ENCODE results near the gene PCDHB15. TPM values are rescaled to one million over a fixed set of nuclear protein-coding genes. Genes with fewer than 3 reads are reported as not detected.
"Not testable (repeated sequence)": the region's sequence is repeated elsewhere in the genome, so short reads cannot be mapped to it uniquely, and the experiment has no call there.

PCDHB15 gene
- total RNA-seq, 3 donors from 2014 or later: 0.69 to 4.3 (median 1.2) TPM

GRCh38 chr5:141214583-141214982, 30.6 kb upstream of the PCDHB15 start:
- intact Hi-C loops (cut with DNase I, micrococcal nuclease); DNase-seq; H3K4me3 ChIP-seq; H3K4me1 ChIP-seq (ENCODE audit: low read depth); H3K36me3 ChIP-seq (ENCODE audit: low read depth); ATAC-seq: not testable (repeated sequence)
- H3K9me3 ChIP-seq: peaks cover 53% of the 10 kb centered on the region

GRCh38 chr5:141215504-141215903, 29.7 kb upstream of the PCDHB15 start:
- H3K4me1 ChIP-seq (ENCODE audit: low read depth); DNase-seq; H3K36me3 ChIP-seq (ENCODE audit: low read depth); ATAC-seq; H3K4me3 ChIP-seq; intact Hi-C loops (cut with DNase I, micrococcal nuclease): not testable (repeated sequence)
- H3K9me3 ChIP-seq: peaks cover 56% of the 10 kb centered on the region

GRCh38 chr5:141216035-141216434, 29.2 kb upstream of the PCDHB15 start:
- intact Hi-C loops (cut with DNase I, micrococcal nuclease); H3K36me3 ChIP-seq (ENCODE audit: low read depth); H3K4me3 ChIP-seq; ATAC-seq; DNase-seq; H3K4me1 ChIP-seq (ENCODE audit: low read depth): not testable (repeated sequence)
- peaks cover 58% of the 10 kb centered on the region for H3K9me3 ChIP-seq

- intact Hi-C loops (cut with DNase I, micrococcal nuclease): no loop called here
- no peak for TF ChIP-seq CTCF (IDR thresholded peaks at IDR 0.05)
- Histone ChIP-seq H3K4me3 (no peak within 1 kb of the TSS), H3K4me1 (ENCODE audit: low read depth) (no peaks in the 10 kb centered on the region), H3K9me3 (peaks cover 84% of the 10 kb centered on the region), H3K36me3 (ENCODE audit: low read depth) (no peaks in the 10 kb centered on the region)
- peak; percentile 36 for ATAC-seq
- DNase-seq: no peak
Observed at GRCh38 chr5:141223112-141223783, 21.9 kb upstream of the PCDHB15 start, which contains the start of gene PCDHB14. TSS of gene PCDHB14 (plus strand) at chr5:141223343. CDS start at chr5:141223506, 163 bp downstream.

- H3K4me1 ChIP-seq (ENCODE audit: low read depth); intact Hi-C loops (cut with DNase I, micrococcal nuclease); H3K36me3 ChIP-seq (ENCODE audit: low read depth); ATAC-seq; DNase-seq; H3K4me3 ChIP-seq: not testable (repeated sequence)
- H3K9me3 ChIP-seq: peaks cover 82% of the 10 kb centered on the region
Observed at GRCh38 chr5:141224844-141225243, 20.4 kb upstream of the PCDHB15 start.

GRCh38 chr5:141225421-141225820, 19.8 kb upstream of the PCDHB15 start:
- DNase-seq; H3K36me3 ChIP-seq (ENCODE audit: low read depth); intact Hi-C loops (cut with DNase I, micrococcal nuclease); ATAC-seq; H3K4me1 ChIP-seq (ENCODE audit: low read depth); H3K4me3 ChIP-seq: not testable (repeated sequence)
- H3K9me3 ChIP-seq: peaks cover 82% of the 10 kb centered on the region

- Histone ChIP-seq H3K4me1 (ENCODE audit: low read depth) (no peaks in the 10 kb centered on the region), H3K4me3 (no peak overlapping the region), H3K9me3 (peaks cover 90% of the 10 kb centered on the region), H3K36me3 (ENCODE audit: low read depth) (no peaks in the 10 kb centered on the region)
- DNase-seq: peak in 1 of 3 donors; percentile 5
- no peak for TF ChIP-seq CTCF (IDR thresholded peaks at IDR 0.05)
- ATAC-seq: no peak
- intact Hi-C loops (cut with DNase I, micrococcal nuclease): no loop called here
Observed at GRCh38 chr5:141234109-141234667, 11.0 kb upstream of the PCDHB15 start.

GRCh38 chr5:141235922-141236321, 9.3 kb upstream of the PCDHB15 start:
- intact Hi-C loops (cut with DNase I, micrococcal nuclease); H3K36me3 ChIP-seq (ENCODE audit: low read depth); ATAC-seq; H3K4me3 ChIP-seq; H3K4me1 ChIP-seq (ENCODE audit: low read depth); DNase-seq: not testable (repeated sequence)
- peaks cover 96% of the 10 kb centered on the region for H3K9me3 ChIP-seq

Measured in mucosa of descending colon (tissue), 3 donors.